Endothelial cell of umbilical vein (primary cell): ENCODE measurements around the gene RTN4RL1. TPM values are rescaled to one million over a fixed set of nuclear protein-coding genes. Genes with fewer than 3 reads are reported as not detected.

Experiments used
- BruUV-seq: library from RNA; stranded (reverse); fragments of 400-500 nt; replicated peaks from 2 replicates; lab custom pipeline; 2021; lab: Mats Ljungman, UMichigan
- CTCF ChIA-PET: fragments of 300-600, 350-600 bp; sonication (Branson Sonifier 250); formaldehyde crosslinking; loops from one replicate; lab custom pipeline; 2021; ENCODE audit warnings: antibody characterized with exemption, inconsistent platforms; lab: Charles Lee
- POLR2A ChIA-PET: fragments of 300-600, 350-600 bp; sonication (Branson Sonifier 250); formaldehyde crosslinking; loops from one replicate; lab custom pipeline; 2021; ENCODE audit warnings: antibody characterized with exemption, inconsistent platforms; lab: Charles Lee
- DNase-seq: peaks from one replicate; pipeline ENCODE4 v3.0.0-alpha.2; 2011; ENCODE audit warnings: low read depth, low spot score
- FAIRE-seq: peaks from 2 replicates; lab custom pipeline; 2011; peaks lifted over from hg19 to GRCh38; lab: Jason Lieb, UNC
- H2AFZ ChIP-seq: 2 replicates; pipeline ENCODE4 v1.6.0; 2012; ENCODE audit warnings: low read depth, low read length, control low read depth, inconsistent platforms
- H3K27ac ChIP-seq: 2 replicates; pipeline ENCODE4 v1.5.1; 2011; ENCODE audit warnings: low read depth, mild to moderate bottlenecking, control low read depth, low read length, moderate library complexity; ENCODE audit not compliant: insufficient read depth
- H3K27me3 ChIP-seq, 2 experiments: 2 replicates each; pipeline versions ENCODE4 v1.6.0 to v1.6.1; 2011; ENCODE audit warnings: low read length in 2 of 2, mixed read lengths in 1 of 2; ENCODE audit not compliant: control insufficient read depth in 2 of 2, insufficient read depth in 2 of 2
- H3K36me3 ChIP-seq, 2 experiments: 2 replicates in 1 of 2; 3 replicates in 1 of 2; pipeline ENCODE4 v1.5.1; 2011; ENCODE audit warnings: low read length in 2 of 2, mild to moderate bottlenecking in 1 of 2, moderate library complexity in 1 of 2; ENCODE audit not compliant: control insufficient read depth in 2 of 2, insufficient read depth in 2 of 2; ENCODE audit errors: extremely low read depth in 1 of 2
- H3K4me1 ChIP-seq: 3 replicates; pipeline ENCODE4 v1.5.1; 2011; ENCODE audit warnings: mild to moderate bottlenecking, low read length; ENCODE audit not compliant: control insufficient read depth, insufficient read depth; ENCODE audit errors: extremely low read depth
- H3K4me2 ChIP-seq: 2 replicates; pipeline ENCODE4 v1.6.1; 2011; ENCODE audit warnings: low read length, control low read depth, mixed read lengths; ENCODE audit not compliant: insufficient read depth
- H3K4me3 ChIP-seq, 3 experiments: fragments of 200-600 bp in 1 of 3; sonication (generic), shearing (Covaris generic) in 1 of 3; replicated peaks in 1 of 3; 2 replicates each; pipeline ENCODE4 v1.5.1; 2011 to 2016; ENCODE audit warnings: control low read depth in 3 of 3, low read length in 3 of 3, mild to moderate bottlenecking in 2 of 3, inconsistent platforms in 1 of 3, low read depth in 1 of 3, moderate library complexity in 1 of 3; ENCODE audit not compliant: insufficient read depth in 1 of 3
- H3K79me2 ChIP-seq: 2 replicates; pipeline ENCODE4 v1.6.0; 2012; ENCODE audit warnings: low read length, inconsistent platforms; ENCODE audit not compliant: control insufficient read depth, insufficient read depth
- H3K9ac ChIP-seq: replicated peaks from 2 replicates; pipeline ENCODE3; 2011; ENCODE audit warnings: low read length, control low read depth; ENCODE audit not compliant: insufficient read depth; ENCODE audit errors: extremely low read depth
- H3K9me1 ChIP-seq: replicated peaks from 3 replicates; pipeline ENCODE4 v1.6.0; 2011; ENCODE audit warnings: mild to moderate bottlenecking, low read length; ENCODE audit not compliant: control insufficient read depth, insufficient read depth; ENCODE audit errors: extremely low read depth
- H3K9me3 ChIP-seq: replicated peaks from 2 replicates; pipeline ENCODE4 v1.5.1; 2012; ENCODE audit warnings: low read length, inconsistent platforms; ENCODE audit not compliant: control insufficient read depth, insufficient read depth
- H4K20me1 ChIP-seq: replicated peaks from 2 replicates; pipeline ENCODE3; 2011; ENCODE audit warnings: mild to moderate bottlenecking, low read length; ENCODE audit not compliant: control insufficient read depth, insufficient read depth; ENCODE audit errors: extremely low read depth
- EZH2 ChIP-seq: IDR thresholded peaks from 2 replicates; pipeline ENCODE4 v1.6.1; 2012; ENCODE audit warnings: borderline replicate concordance, low read depth, mild to moderate bottlenecking, moderate library complexity, low read length, inconsistent platforms; ENCODE audit not compliant: severe bottlenecking
- FOS ChIP-seq: IDR thresholded peaks from 2 replicates; pipeline ENCODE4 v1.6.1; 2011; ENCODE audit warnings: mild to moderate bottlenecking, low read length, moderate library complexity, borderline replicate concordance; ENCODE audit not compliant: insufficient read depth
- GATA2 ChIP-seq: IDR thresholded peaks from 2 replicates; pipeline ENCODE4 v1.7.0; 2011; ENCODE audit warnings: low read depth, mild to moderate bottlenecking, moderate library complexity, mixed read lengths, low read length; ENCODE audit not compliant: insufficient read length, insufficient read depth
- JUN ChIP-seq: IDR thresholded peaks from 2 replicates; pipeline ENCODE4 v1.6.1; 2011; ENCODE audit warnings: borderline replicate concordance, low read depth; ENCODE audit not compliant: insufficient read length, insufficient read depth
- MYC ChIP-seq: IDR thresholded peaks from one replicate; pipeline ENCODE4 v1.6.1; 2011; ENCODE audit warnings: mild to moderate bottlenecking, low read depth, low read length
- POLR2A ChIP-seq: IDR thresholded peaks from 2 replicates; pipeline ENCODE4 v1.6.1; 2012; ENCODE audit warnings: low read depth, mild to moderate bottlenecking, control low read depth, low read length
- POLR2AphosphoS5 ChIP-seq: IDR thresholded peaks from 2 replicates; pipeline ENCODE4 v1.6.1; 2012; ENCODE audit warnings: low read depth, mild to moderate bottlenecking, control low read depth, low read length, moderate library complexity; ENCODE audit not compliant: insufficient read depth
- dilution Hi-C: fragments of 300-500 bp; cut with MboI; formaldehyde crosslinking; loops from one replicate; pipeline ENCODE4 v1.15.0; 2019; ENCODE audit warnings: low sequenced_read_pairs; ENCODE audit not compliant: extremely low pct_ligation_motif_present
- intact Hi-C: fragments of 100-400 bp; cut with micrococcal nuclease; formaldehyde crosslinking; loops from one replicate; pipeline ENCODE4 v1.10.0; 2022
- polyA plus RNA-seq, 4 experiments: library from polyadenylated mRNA; depleted of rRNA in 3 of 4; stranded (reverse) in 3 of 4; unstranded in 1 of 4; fragments of >200 nt; gene quantifications; 2 replicates each; pipeline versions ENCODE4 v1.2.1 to v1.2.3, GENCODE V29; 2011 to 2012; ENCODE audit warnings: missing spikeins in 1 of 4
- total RNA-seq: library from RNA; stranded (reverse); gene quantifications from 2 replicates; pipeline ENCODE4 v1.2.3, GENCODE V29; 2021
- TF ChIP-seq, protein P1 (sequence below), 2 donors: IDR thresholded peaks; 1 replicate in 1 of 2; 2 replicates in 1 of 2; pipeline ENCODE4 v1.5.1; 2011; ENCODE audit warnings: low read length in 2 of 2, mild to moderate bottlenecking in 2 of 2, moderate library complexity in 2 of 2, control low read depth in 1 of 2, inconsistent platforms in 1 of 2, low read depth in 1 of 2; ENCODE audit not compliant: insufficient read depth in 1 of 2; ENCODE audit errors: extremely low read depth in 1 of 2

Gene RTN4RL1
- total and polyA plus RNA-seq, 2 donors (not counting 3 experiments of a cell fraction or from before 2014, with no cell fraction given) = 0.04 TPM; not detected in 1

DNA sequence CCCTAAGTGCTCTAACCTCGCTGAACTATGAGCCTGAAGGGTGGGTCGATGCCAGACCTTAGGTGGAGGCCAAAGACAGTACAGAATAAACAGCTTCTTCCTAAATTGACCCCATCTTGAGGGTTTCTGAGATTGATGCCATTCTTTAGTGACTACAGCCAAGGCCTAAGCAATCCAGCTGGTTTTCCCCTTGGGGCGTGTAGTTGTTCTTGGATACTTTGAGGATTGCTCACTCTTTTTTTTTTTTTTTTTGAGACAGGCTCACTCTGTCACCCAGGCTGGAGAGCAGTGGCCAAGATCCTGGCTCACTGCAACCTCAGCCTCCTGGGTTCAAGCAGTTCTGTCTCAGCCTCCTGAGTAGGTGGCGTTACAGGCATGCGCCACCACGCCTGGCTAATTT, 18.7 kb upstream of the RTN4RL1 start:
- TF ChIP-seq FOS (no peak), EZH2 (no peak), POLR2AphosphoS5 (no peak), JUN (no peak), GATA2 (no peak), MYC (no peak), POLR2A (peak; percentile 38)
- TF ChIP-seq, protein P1, sequence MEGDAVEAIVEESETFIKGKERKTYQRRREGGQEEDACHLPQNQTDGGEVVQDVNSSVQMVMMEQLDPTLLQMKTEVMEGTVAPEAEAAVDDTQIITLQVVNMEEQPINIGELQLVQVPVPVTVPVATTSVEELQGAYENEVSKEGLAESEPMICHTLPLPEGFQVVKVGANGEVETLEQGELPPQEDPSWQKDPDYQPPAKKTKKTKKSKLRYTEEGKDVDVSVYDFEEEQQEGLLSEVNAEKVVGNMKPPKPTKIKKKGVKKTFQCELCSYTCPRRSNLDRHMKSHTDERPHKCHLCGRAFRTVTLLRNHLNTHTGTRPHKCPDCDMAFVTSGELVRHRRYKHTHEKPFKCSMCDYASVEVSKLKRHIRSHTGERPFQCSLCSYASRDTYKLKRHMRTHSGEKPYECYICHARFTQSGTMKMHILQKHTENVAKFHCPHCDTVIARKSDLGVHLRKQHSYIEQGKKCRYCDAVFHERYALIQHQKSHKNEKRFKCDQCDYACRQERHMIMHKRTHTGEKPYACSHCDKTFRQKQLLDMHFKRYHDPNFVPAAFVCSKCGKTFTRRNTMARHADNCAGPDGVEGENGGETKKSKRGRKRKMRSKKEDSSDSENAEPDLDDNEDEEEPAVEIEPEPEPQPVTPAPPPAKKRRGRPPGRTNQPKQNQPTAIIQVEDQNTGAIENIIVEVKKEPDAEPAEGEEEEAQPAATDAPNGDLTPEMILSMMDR (IDR thresholded peaks at IDR 0.05; ENCODE audit: extremely low read depth in 1 of 2, insufficient read depth in 1 of 2, low read depth in 1 of 2, low read length in 2 of 2) = no peak
- H3K27me3 ChIP-seq = no peaks in the 10 kb centered on the region
- H3K9ac ChIP-seq = no peak overlapping the region
- no peak overlapping the region for H3K4me2 ChIP-seq
- H3K9me3 ChIP-seq = no peaks in the 10 kb centered on the region
- BruUV-seq = no TSS peak
- dilution Hi-C loops (no loop called here), intact Hi-C loops (no loop called here)
- H3K4me1 ChIP-seq = peaks cover 7% of the 10 kb centered on the region
- H3K79me2 ChIP-seq = peaks cover 17% of the 10 kb centered on the region
- ChIA-PET CTCF (interaction anchor here (1.0 to 1.3 kb wide), 2 partner anchors 135 to 201 kb away, joined by 3 to 8 read pairs; no protein-coding TSS in a partner anchor), POLR2A (interaction anchor here (0.7 kb wide), 1 partner anchor 201 kb away, joined by 7 read pairs; no protein-coding TSS in a partner anchor)
- H3K27ac ChIP-seq = no peak overlapping the region
- DNase-seq (no peak), FAIRE-seq (peak; percentile 59)
- peaks cover 5 to 9% of the 10 kb centered on the region in 2 experiments for H3K36me3 ChIP-seq
- no peaks in the 10 kb centered on the region for H4K20me1 ChIP-seq
- no peak overlapping the region for H3K4me3 ChIP-seq
- H2AFZ ChIP-seq = no peak overlapping the region
- H3K9me1 ChIP-seq = no peaks in the 10 kb centered on the region
